Measurements from ENCODE around the gene ZNF609.

The ZNF609 gene

DNA sequence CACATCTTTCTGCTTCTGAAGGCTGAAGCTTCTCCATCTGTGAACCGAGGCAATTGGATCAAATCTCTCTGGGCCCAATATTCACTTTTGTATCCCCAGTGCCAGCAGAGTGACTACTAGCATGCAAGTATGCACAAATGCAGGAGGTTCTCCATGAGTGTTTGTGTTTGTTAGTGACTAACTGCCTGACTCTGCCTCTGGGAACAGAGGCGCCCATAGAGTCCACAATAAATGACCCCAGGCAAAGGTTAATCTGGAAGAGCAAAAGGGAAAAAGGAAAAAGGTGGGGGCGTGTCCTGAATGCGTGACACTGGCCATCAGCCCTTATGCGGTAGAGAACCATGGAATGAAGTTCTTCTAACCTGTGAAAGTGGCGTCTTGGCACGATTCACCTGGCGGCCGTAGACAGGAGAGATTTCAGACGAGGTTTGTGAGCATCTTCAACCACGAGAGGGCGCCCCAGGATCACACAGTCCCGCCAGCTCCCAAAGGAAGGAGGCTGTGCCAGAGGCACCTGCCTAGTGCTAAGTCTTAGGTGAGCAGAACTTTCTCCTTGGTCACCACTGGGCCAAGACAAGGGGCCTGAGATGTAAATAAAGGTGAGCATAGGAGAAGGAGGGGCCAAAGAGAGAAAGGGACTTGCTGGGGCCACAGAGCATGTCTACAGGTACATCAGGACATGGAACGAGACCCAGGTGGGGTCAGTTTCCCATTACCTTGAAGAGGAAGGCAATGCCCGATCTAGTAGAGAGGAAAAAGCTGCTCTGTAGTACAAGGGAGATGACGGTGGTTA lies 270.8 kb downstream of the ZNF609 start:
- DNase-seq (ENCODE audit: low read depth, low spot score), result no peak

- no peak for DNase-seq (ENCODE audit: low read depth, low spot score)
Observed at GRCh38 chr15:64731805-64732151, 271.4 kb downstream of the ZNF609 start.

GRCh38 chr15:64732156-64732860 lies 271.9 kb downstream of the ZNF609 start:
- no peak for DNase-seq (ENCODE audit: low read depth, low spot score)
